HL-60/S4 treated with retinoic acid at 250 ng/mL for 4 days and 3 days (cell line): Measurements from ENCODE around the gene PIK3C3.

Experiments
- in situ Hi-C: fragments of 300-500 bp; cut with MboI; formaldehyde crosslinking; loops from 2 replicates; pipeline ENCODE4 v1.7.0; 2022; ENCODE audit warnings: low sequenced_read_pairs

The PIK3C3 gene

GRCh38 chr18:41954827-41955613 lies at the start of gene PIK3C3:
PIK3C3 (plus strand) TSS chr18:41955234; CDS start chr18:41955292, 58 bp downstream.
- in situ Hi-C loops, result no loop called here

DNA sequence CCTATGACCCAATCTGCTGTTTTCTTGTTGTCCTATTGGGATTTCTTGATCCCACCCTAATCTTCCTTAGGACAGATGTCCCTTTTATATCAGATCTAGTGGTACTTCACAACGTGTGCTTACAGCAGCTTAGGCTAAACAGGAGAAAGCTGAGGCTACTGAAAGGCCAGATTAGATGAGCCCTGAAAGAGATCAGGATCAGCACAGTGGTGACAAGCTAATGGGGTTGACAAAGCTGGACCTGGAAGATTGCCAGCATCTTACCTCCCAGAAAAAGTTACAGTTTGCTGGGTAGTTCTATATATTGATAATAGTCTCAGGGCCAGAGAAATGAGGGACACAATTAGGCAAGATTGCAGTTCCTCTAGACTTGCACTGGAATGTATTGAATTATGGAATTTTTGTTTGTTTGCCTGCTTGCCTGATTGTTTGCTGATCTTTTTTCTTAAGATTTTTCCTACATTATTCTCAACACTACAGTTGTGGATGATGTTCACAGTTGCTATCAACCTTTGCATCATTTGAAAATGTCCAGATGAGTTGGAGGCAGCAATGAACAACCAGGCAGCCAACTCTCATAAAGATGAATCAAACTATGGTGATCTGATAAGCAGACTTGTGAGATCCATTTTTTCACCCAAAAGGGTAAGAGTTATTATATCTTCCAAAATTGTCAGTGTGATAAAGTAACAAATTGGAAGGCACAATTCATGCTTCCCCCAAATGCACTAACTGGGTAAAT lies 49.1 kb upstream of the PIK3C3 start:
- in situ Hi-C loops, result no loop called here

GRCh38 chr18:41906528-41907146 lies 48.4 kb upstream of the PIK3C3 start:
- in situ Hi-C loops, result no loop called here

DNA sequence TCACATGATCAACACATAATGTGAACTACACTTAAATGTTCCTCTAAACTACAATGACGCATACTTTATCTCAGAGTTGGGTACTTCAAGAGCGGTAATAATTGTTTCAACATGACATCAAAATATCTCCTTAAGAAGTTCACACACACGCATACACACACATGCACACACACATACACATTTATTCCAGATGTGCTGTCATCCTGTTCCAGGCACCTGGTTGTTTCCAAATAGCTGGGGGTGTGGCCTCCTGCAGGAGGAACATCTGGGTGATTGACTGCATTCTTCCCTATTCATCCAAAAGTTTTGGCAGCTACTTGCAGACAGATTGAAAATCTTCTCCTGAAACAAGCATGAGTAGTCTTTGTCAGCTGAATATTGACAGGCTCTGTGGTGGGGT lies 37.9 kb upstream of the PIK3C3 start:
- in situ Hi-C loops, result no loop called here

- in situ Hi-C loops, result no loop called here
Observed at GRCh38 chr18:41921770-41922169, 33.3 kb upstream of the PIK3C3 start.

DNA sequence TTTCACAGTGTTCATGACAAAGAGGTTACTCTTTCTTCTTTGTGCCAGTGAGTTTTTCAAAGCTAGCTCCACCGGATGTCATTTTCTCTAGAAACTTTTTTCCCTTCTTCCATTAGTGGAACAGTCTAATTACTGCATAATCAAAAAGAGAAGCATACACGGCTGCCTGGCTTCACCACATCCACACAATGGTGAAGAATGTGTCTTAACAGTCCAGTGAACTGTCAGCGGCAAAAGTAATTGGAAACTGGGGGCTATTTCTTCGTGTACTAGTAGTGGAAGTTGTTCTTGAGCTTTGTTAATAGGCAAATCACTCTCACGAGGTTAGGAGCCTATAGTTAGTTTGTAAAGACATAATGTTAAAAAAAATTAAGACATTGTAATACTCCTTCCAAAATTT lies 32.9 kb upstream of the PIK3C3 start:
- in situ Hi-C loops, result no loop called here

- in situ Hi-C loops, result no loop called here
Observed at GRCh38 chr18:41922841-41923240, 32.2 kb upstream of the PIK3C3 start.

GRCh38 chr18:41923446-41923845 lies 31.6 kb upstream of the PIK3C3 start:
- in situ Hi-C loops, result no loop called here

- in situ Hi-C loops, result no loop called here
Observed at GRCh38 chr18:41928581-41928980, 26.5 kb upstream of the PIK3C3 start.

- in situ Hi-C loops, result no loop called here
Observed at GRCh38 chr18:41932899-41933298, 22.1 kb upstream of the PIK3C3 start.

DNA sequence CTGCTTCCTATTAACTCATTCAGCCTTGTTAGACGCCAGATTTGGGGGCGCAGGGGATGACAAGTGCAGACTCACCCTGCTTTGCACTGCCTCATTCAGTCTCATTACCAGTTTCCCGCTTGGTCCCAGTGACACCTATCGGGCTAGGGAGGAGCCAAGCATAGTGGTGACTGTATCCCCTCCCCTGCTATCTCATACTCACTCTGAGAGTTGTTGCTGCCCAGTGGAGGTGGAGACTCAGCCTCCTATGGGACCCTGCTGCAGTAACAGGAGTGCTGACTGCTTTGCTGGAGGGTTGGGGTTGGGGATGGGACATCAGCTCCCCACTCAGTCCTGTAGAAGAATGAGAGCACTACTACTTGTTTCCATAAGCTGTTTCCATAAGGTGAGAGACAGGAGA lies 21.3 kb upstream of the PIK3C3 start:
- in situ Hi-C loops, result no loop called here

DNA sequence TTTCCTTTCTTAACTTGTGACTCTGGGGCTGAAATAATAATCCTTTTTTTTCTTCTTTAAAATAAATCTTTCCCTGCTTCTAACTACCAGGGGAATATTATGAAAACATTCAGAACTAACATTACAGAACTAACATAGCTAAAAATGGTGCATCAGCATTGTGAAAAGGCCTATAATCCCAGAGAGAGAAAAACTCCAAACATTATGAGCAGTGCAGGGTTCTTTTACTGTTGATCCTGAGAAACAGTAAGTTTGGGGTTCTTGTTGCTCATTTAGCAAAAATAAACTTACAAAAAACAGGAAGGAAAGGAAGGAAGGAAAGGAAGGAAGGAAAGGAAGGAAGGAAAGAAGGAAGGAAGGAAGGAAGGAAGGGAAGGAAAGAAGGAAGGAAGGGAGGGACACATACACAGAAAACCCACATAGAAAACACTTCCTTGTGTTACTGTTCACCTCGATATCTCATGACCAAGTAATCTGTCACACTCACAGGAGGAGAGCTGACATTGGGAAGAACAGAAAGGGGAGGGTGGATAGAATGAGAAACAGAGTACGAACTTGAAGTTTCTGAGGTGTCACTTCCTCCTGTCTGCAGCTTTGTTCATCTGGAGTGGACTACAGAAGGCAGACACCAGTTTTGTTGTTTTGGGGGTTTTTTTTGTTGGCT lies 18.4 kb upstream of the PIK3C3 start:
- in situ Hi-C loops, result no loop called here

DNA sequence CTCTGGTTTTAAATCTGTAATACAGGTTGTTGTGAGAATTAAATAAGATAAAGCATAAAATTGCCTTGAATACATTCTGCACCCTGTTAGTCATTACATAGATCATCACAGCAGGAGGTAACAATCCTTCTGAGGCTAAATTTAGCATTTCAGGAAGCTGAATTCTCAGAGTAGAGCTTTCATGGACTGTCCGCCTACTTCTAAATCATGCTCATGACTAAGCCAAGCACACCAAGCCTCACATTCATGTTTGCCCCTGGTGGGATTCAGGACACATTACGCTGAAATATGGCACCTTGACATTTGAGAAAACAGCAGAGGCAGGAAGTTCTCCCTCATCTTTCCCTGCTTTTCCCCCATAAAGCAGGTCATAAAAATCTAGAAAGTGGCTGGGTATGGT lies 16.6 kb upstream of the PIK3C3 start:
- in situ Hi-C loops, result no loop called here

DNA sequence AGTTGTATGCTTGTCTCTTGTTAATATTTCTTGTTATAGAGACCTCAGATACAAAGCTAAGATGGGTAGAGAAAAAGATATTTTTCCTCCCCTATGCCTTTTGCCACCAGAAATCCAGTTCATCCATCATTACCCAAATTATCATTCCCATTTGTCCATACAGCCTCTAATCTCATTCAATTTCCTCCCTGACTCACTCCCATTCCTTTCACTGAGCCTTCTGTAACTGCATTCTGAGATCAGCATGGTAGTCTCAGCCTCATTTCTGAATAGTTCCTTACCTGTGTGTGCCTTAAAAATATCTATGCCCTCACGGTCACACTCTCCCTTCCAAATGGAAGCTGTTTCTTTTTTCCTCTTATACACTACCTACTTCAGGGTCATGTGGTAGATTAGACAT lies 15.7 kb upstream of the PIK3C3 start:
- in situ Hi-C loops, result no loop called here

- in situ Hi-C loops, result no loop called here
Observed at GRCh38 chr18:41940506-41941215, 14.4 kb upstream of the PIK3C3 start.

- in situ Hi-C loops, result no loop called here
Observed at GRCh38 chr18:41942254-41942653, 12.8 kb upstream of the PIK3C3 start.

DNA sequence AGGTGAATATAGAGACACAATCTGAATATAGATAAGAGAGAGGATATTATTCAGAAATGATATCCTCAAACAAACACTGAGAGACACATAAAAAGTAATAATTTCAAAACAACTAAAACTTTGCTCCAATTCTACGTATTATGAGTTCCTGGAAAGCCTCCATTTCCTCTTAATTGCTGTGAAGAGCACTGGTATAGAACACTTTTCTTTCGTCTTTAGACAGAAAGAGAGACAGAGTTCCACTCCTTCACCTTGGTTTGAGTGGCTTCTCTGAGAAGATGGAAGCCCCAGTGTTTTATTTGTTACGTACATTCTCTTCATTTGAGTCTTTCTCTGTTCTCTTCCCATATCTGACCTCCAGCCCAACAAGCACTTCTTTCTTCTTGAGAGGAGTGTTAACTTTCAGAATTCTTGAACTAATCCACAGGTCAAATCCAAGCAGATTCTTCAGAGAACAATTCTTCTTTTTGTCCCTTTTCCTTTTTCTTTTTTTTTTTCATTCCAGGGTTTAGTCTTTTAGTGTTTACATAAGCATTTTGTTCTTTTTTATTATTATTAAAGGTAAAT lies 6.4 kb upstream of the PIK3C3 start:
- in situ Hi-C loops, result no loop called here

GRCh38 chr18:41949206-41949920 lies 5.7 kb upstream of the PIK3C3 start:
- in situ Hi-C loops, result no loop called here

DNA sequence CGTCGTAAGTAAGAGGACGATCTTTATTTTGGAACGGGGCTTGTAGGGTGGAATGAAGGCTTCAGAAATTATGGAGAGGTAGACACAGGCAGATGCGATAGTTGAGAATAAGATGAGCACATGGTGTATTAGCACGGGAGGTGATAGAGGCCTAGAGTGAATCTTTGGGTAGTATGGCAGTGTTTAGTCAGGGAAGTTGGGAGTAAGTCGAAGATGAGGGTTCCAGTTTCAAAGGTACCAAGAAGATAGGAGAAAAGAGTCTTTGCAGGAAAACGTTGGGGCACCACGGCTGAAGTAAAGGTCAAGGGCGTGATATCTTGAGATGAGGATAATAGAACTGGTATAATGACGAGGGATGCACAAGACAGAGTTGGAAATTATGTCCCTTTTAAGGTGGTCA lies 654 bp downstream of the PIK3C3 start:
- in situ Hi-C loops, result no loop called here

- in situ Hi-C loops, result no loop called here
Observed at GRCh38 chr18:41959045-41959444, 4.0 kb downstream of the PIK3C3 start.
